Ovary (tissue), 9 donors: ENCODE data around the gene PHACTR1. TPM values are rescaled to one million over a fixed set of nuclear protein-coding genes. Genes with fewer than 3 reads are reported as not detected.

Experiments
- DNase-seq, 5 donors: peaks; one replicate each; pipeline ENCODE4 v3.0.0-alpha.2; 2019 to 2020
- H3K27ac ChIP-seq, 2 donors: fragments of 200-600 bp; one replicate each; pipeline versions ENCODE4 v1.5.1 to v1.8.0; 2019 to 2022
- H3K27me3 ChIP-seq: fragments of 200-600 bp; one replicate; pipeline ENCODE4 v1.8.0; 2022
- H3K36me3 ChIP-seq: fragments of 200-600 bp; sonication (generic); one replicate; pipeline ENCODE4 v1.5.1; 2019
- H3K4me1 ChIP-seq: one replicate; pipeline ENCODE4 v1.8.1; 2013; ENCODE audit warnings: mild to moderate bottlenecking, moderate library complexity; ENCODE audit not compliant: insufficient read depth
- H3K4me3 ChIP-seq: fragments of 200-600 bp; sonication (generic); one replicate; pipeline ENCODE4 v1.5.1; 2017
- H3K9me3 ChIP-seq, 2 donors: fragments of 200-600 bp in 1 of 2; sonication (generic) in 1 of 2; one replicate each; pipeline versions ENCODE4 v1.5.1 to v1.8.1; 2013 to 2019; ENCODE audit warnings: mild to moderate bottlenecking in 1 of 2, moderate library complexity in 1 of 2
- EP300 ChIP-seq: sonication (generic); formaldehyde crosslinking; IDR thresholded peaks from one replicate; pipeline ENCODE4 v1.6.1; 2017; ENCODE audit warnings: antibody characterized with exemption
- POLR2A ChIP-seq: fragments of 450-650 bp; IDR thresholded peaks from one replicate; pipeline ENCODE4 v1.6.1; 2017; ENCODE audit warnings: antibody characterized with exemption, mild to moderate bottlenecking, moderate library complexity
- WGBS, 3 donors: extraction: QIAGEN DNeasy Blood & Tissue Kit in 1 of 3; methylation state at CpG; one replicate each; pipeline versions ENCODE4 v1.1.5 to v1.1.7; 2013 to 2017; 5-methylcytosine and 5-hydroxymethylcytosine counted together
- intact Hi-C, 4 donors: fragments of 100-400 bp; cut with DNase I; formaldehyde crosslinking; loops; one replicate each; pipeline versions ENCODE4 v1.11.0 to v1.15.1; 2022 to 2023
- polyA plus RNA-seq, 2 donors: library from polyadenylated mRNA; stranded (reverse); fragments of 200-250 nt in 1 of 2; fragments of 350-450 nt in 1 of 2; fragmentation: Illumina TruSeq in 1 of 2; extraction: RNeasy Lipid Tissue Mini Kit (QIAGEN cat#74804) in 1 of 2; gene quantifications; one replicate each; pipeline ENCODE4 v1.2.3, GENCODE V29; 2013 to 2014
- total RNA-seq, 7 donors: library from RNA; depleted of rRNA in 2 of 7; stranded (reverse); fragments of >200 nt in 2 of 7; fragmentation: NEBNext Ultra II Directional in 3 of 7; extraction: Animal tissue kit (Norgen Biotek cat#: 25700) in 3 of 7; gene quantifications; one replicate each; pipeline versions ENCODE4 v1.1.0 to v1.2.4, GENCODE V29; 2016 to 2023
- TF ChIP-seq, protein P1 (sequence below), 3 donors: fragments of 450-650 bp in 2 of 3; fragments of 200-600 bp in 1 of 3; IDR thresholded peaks; one replicate each; pipeline versions ENCODE4 v1.5.1 to v1.8.0; 2016 to 2022; ENCODE audit warnings: antibody characterized with exemption in 3 of 3, mild to moderate bottlenecking in 1 of 3
- donor health status: DM: no; HTN: no; CAD: no; lungs with moderate emphysema.
- donor health status: DM: no; HTN: no; CAD: no.
- donor health status: Bipolar disorder and iron deficiency.
- donor health status: DM: yes; HTN: yes; CAD: no.
- donor health status: DM: no; HTN: no; CAD: no.
- donor health status: DM: yes; HTN: yes; CAD: no.

Gene PHACTR1
- total and polyA plus RNA-seq, 9 donors, result 0.48 to 10.9 (median 3.7) TPM

GRCh38 chr6:13233106-13233505 lies 516.5 kb downstream of the PHACTR1 start:
- Histone ChIP-seq H3K9me3 (no peaks in the 10 kb centered on the region), H3K4me3 (no peak overlapping the region), H3K36me3 (no peaks in the 10 kb centered on the region), H3K27ac (no peak overlapping the region), H3K4me1 (no peaks in the 10 kb centered on the region), H3K27me3 (no peaks in the 10 kb centered on the region)
- no peak for DNase-seq
- TF ChIP-seq EP300 (no peak), POLR2A (no peak)
- TF ChIP-seq, protein P1, sequence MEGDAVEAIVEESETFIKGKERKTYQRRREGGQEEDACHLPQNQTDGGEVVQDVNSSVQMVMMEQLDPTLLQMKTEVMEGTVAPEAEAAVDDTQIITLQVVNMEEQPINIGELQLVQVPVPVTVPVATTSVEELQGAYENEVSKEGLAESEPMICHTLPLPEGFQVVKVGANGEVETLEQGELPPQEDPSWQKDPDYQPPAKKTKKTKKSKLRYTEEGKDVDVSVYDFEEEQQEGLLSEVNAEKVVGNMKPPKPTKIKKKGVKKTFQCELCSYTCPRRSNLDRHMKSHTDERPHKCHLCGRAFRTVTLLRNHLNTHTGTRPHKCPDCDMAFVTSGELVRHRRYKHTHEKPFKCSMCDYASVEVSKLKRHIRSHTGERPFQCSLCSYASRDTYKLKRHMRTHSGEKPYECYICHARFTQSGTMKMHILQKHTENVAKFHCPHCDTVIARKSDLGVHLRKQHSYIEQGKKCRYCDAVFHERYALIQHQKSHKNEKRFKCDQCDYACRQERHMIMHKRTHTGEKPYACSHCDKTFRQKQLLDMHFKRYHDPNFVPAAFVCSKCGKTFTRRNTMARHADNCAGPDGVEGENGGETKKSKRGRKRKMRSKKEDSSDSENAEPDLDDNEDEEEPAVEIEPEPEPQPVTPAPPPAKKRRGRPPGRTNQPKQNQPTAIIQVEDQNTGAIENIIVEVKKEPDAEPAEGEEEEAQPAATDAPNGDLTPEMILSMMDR (IDR thresholded peaks at IDR 0.05), result no peak
- 95 to 98% (median 96%) methylated on average over 1 of the region's 1 CpG for WGBS, 3 donors
- intact Hi-C loops, result no loop called here

DNA sequence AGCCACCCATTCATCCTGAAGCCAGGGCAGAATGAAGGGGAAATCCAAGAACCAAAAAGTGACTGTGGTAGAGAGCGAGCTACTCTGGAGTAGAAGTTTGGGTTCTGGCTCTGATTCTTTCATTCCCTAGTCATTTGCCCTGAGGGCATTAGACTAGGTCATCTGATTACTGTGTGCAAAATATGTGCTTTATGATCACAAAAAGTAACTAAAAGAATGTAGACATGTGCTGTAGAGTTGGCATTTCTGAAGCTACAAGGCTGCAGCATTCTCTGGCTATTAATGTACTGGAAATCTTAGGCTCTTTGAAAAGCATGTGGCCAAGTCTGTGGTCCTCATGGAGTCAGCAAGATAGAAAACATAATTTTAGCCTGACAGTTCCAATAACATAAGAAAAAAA lies 517.6 kb downstream of the PHACTR1 start:
- intact Hi-C loops, result no loop called here
- Histone ChIP-seq H3K27ac (no peak overlapping the region), H3K36me3 (no peaks in the 10 kb centered on the region), H3K27me3 (no peaks in the 10 kb centered on the region), H3K9me3 (no peaks in the 10 kb centered on the region), H3K4me3 (no peak overlapping the region), H3K4me1 (no peaks in the 10 kb centered on the region)
- TF ChIP-seq, protein P1 (IDR thresholded peaks at IDR 0.05), result no peak
- no peak for TF ChIP-seq EP300
- TF ChIP-seq POLR2A, result no peak
- WGBS, 3 donors, result 81 to 97% (median 83%) methylated on average over 1 of the region's 1 CpG
- DNase-seq, result no peak

- H3K36me3 ChIP-seq, result no peaks in the 10 kb centered on the region
- no peaks in the 10 kb centered on the region for H3K4me1 ChIP-seq
- H3K4me3 ChIP-seq, result no peak overlapping the region
- intact Hi-C loops, result no loop called here
- no peaks in the 10 kb centered on the region for H3K27me3 ChIP-seq
- TF ChIP-seq, protein P1 (IDR thresholded peaks at IDR 0.05), result no peak
- TF ChIP-seq POLR2A, result no peak
- TF ChIP-seq EP300, result no peak
- H3K27ac ChIP-seq, result no peak overlapping the region
- WGBS, 3 donors, result 95 to 97% (median 95%) methylated on average over 2 of the region's 2 CpGs
- no peaks in the 10 kb centered on the region for H3K9me3 ChIP-seq
- no peak for DNase-seq
Measured at GRCh38 chr6:13235339-13235738, 518.8 kb downstream of the PHACTR1 start.

- no peak for DNase-seq
- H3K36me3 ChIP-seq, result no peaks in the 10 kb centered on the region
- no peaks in the 10 kb centered on the region for H3K4me1 ChIP-seq
- intact Hi-C loops, result no loop called here
- no peak overlapping the region for H3K27ac ChIP-seq
- no peak for TF ChIP-seq EP300
- TF ChIP-seq POLR2A, result no peak
- TF ChIP-seq, protein P1 (IDR thresholded peaks at IDR 0.05), result no peak
- H3K9me3 ChIP-seq, result no peaks in the 10 kb centered on the region
- H3K4me3 ChIP-seq, result no peak overlapping the region
- H3K27me3 ChIP-seq, result no peaks in the 10 kb centered on the region
- 87 to 94% (median 93%) methylated on average over 3 of the region's 3 CpGs for WGBS, 3 donors
Measured at GRCh38 chr6:13237318-13237717, 520.8 kb downstream of the PHACTR1 start.
